Spleen (tissue), 11 donors: ENCODE data around the gene INPP4A. TPM values are rescaled to one million over a fixed set of nuclear protein-coding genes. Genes with fewer than 3 reads are reported as not detected.

Experiments used
- DNase-seq: peaks from one replicate; pipeline ENCODE4 v3.0.0-alpha.2; 2020
- H3K27ac ChIP-seq, 8 donors: fragments of 200-600 bp; sonication (generic) in 7 of 8; 1 replicate in 4 of 8; 2 replicates in 4 of 8; pipeline versions ENCODE4 v1.5.0 to v1.8.0; 2016 to 2021; ENCODE audit warnings: inconsistent platforms in 4 of 8, mild to moderate bottlenecking in 4 of 8, moderate library complexity in 1 of 8
- H3K27me3 ChIP-seq, 7 donors: fragments of 200-600 bp; sonication (generic) in 6 of 7; replicated peaks in 1 of 7; 1 replicate in 4 of 7; 2 replicates in 3 of 7; pipeline versions ENCODE4 v1.5.0 to v1.8.0; 2016 to 2021; ENCODE audit warnings: inconsistent platforms in 3 of 7, mild to moderate bottlenecking in 1 of 7
- H3K36me3 ChIP-seq, 6 donors: fragments of 200-600 bp; sonication (generic) in 5 of 6; 1 replicate in 4 of 6; 2 replicates in 2 of 6; pipeline versions ENCODE4 v1.5.0 to v1.8.0; 2016 to 2021; ENCODE audit warnings: inconsistent platforms in 2 of 6
- H3K4me1 ChIP-seq, 6 donors: fragments of 200-600 bp; sonication (generic) in 5 of 6; 1 replicate in 3 of 6; 2 replicates in 3 of 6; pipeline versions ENCODE4 v1.5.0 to v1.8.0; 2016 to 2021; ENCODE audit warnings: inconsistent platforms in 3 of 6
- H3K4me3 ChIP-seq, 8 donors: fragments of 200-600 bp; sonication (generic) in 7 of 8; 1 replicate in 4 of 8; 2 replicates in 4 of 8; pipeline versions ENCODE4 v1.5.0 to v1.8.0; 2016 to 2021; ENCODE audit warnings: inconsistent platforms in 4 of 8, mild to moderate bottlenecking in 4 of 8, moderate library complexity in 2 of 8
- H3K9me3 ChIP-seq, 8 donors: fragments of 200-600 bp; sonication (generic) in 7 of 8; 1 replicate in 4 of 8; 2 replicates in 4 of 8; pipeline versions ENCODE4 v1.5.0 to v1.8.0; 2016 to 2021; ENCODE audit warnings: inconsistent platforms in 4 of 8
- CTCF ChIP-seq, 11 experiments: fragments of 200-600 bp in 7 of 11; fragments of 450-650 bp in 4 of 11; sonication (generic) in 4 of 11; IDR thresholded peaks in 8 of 11; conservative IDR thresholded peaks in 3 of 11; 1 replicate in 7 of 11; 2 replicates in 4 of 11; pipeline versions ENCODE4 v1.4.0 to v1.8.0; 2016 to 2021; ENCODE audit warnings: antibody characterized with exemption in 11 of 11, inconsistent platforms in 4 of 11, mild to moderate bottlenecking in 1 of 11
- POLR2A ChIP-seq, 3 donors: fragments of 450-650 bp; IDR thresholded peaks; one replicate each; pipeline ENCODE4 v1.5.1; 2017; ENCODE audit warnings: antibody characterized with exemption in 3 of 3, mild to moderate bottlenecking in 1 of 3
- POLR2AphosphoS5 ChIP-seq, 3 donors: sonication (generic); formaldehyde crosslinking; IDR thresholded peaks; one replicate each; pipeline ENCODE4 v1.5.1; 2017; ENCODE audit warnings: antibody characterized with exemption in 3 of 3
- WGBS, 5 donors: extraction: QIAGEN DNeasy Blood & Tissue Kit in 3 of 5; methylation state at CpG; one replicate each; pipeline versions ENCODE4 v1.1.5 to v1.1.7; 2013 to 2018; 5-methylcytosine and 5-hydroxymethylcytosine counted together
- intact Hi-C: fragments of 100-400 bp; cut with DNase I; formaldehyde crosslinking; loops from one replicate; pipeline ENCODE4 v1.15.0; 2023; ENCODE audit warnings: low total_unique reads
- polyA plus RNA-seq, 3 donors: library from polyadenylated mRNA; stranded (reverse); fragments of 200-250 nt; gene quantifications; one replicate each; pipeline ENCODE4 v1.2.1, GENCODE V29; 2013
- total RNA-seq, 7 donors: library from RNA; depleted of rRNA in 3 of 7; stranded (reverse); fragments of >200 nt in 3 of 7; fragmentation: NEBNext Ultra II Directional in 4 of 7; extraction: Animal tissue kit (Norgen Biotek cat#: 25700) in 4 of 7; gene quantifications; one replicate each; pipeline versions ENCODE4 v1.1.0 to v1.2.1, GENCODE V29; 2016 to 2021
- donor health status: healthy with polysubstance abuse.
- donor health status: DM: no; HTN: no; CAD: no; lungs with moderate emphysema.
- donor health status: DM: no; HTN: no; CAD: no.
- donor health status: Bipolar disorder and iron deficiency.
- donor health status: healthy.
- donor health status: DM: no; HTN: no; CAD: no.
- donor health status: DM: yes; HTN: yes; CAD: no.

Gene INPP4A
- total and polyA plus RNA-seq, 10 donors = 6.4 to 102 (median 69.2) TPM

DNA sequence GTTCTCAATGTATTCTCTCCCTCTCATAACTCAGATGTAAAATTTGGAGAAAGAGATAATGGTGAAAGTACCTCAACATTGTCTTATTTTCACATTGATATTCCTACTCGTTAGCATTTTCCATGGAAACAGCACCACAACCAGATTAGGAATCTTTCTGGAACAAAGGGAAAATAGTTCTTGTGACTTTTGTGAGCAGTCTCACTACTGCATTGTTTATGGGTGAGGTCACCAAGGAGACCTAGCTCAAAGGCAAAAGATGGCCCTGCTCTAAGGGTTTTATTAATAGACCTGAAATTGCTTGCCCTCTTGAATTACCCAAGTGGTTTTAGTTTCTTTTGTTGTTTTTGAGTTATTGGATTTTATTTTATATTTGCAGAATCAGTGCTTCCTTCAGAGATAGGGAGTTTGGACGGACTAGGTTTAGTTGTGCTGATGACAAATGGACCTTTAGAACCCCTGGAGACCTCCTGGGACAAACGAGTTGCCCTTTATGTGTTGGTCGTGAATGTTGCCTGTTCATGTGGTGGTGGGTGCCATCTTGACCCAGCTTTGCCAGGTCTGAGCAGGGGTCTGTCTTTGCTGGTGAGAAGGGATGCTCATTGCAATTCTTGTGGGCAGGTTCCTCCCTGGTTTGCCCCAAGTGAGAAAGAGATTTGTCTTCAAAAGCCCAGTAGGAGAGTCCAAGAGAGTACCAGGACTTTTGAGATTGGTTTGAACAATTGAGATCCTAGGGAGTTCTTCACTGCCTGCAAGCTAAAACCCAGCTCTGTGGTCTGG, 58.1 kb downstream of the INPP4A start:
- H3K36me3 ChIP-seq = peaks cover 0 to 34% (median 0%) of the 10 kb centered on the region in 6 donors
- DNase-seq = no peak
- peaks cover 29 to 83% (median 52%) of the 10 kb centered on the region in 6 donors for H3K4me1 ChIP-seq
- peak overlapping the region in 4 of 8 donors; percentile 88 to 95 (median 90) for H3K27ac ChIP-seq
- H3K9me3 ChIP-seq = peaks cover 0 to 3% (median 0%) of the 10 kb centered on the region in 8 donors
- H3K27me3 ChIP-seq = no peaks in the 10 kb centered on the region
- intact Hi-C loops = no loop called here
- no peak overlapping the region for H3K4me3 ChIP-seq
- 91 to 94% (median 94%) methylated on average over 4 of the region's 4 CpGs for WGBS, 5 donors
- TF ChIP-seq CTCF (IDR thresholded peaks at IDR 0.05 in 8 of 11, conservative IDR thresholded peaks at IDR 0.05 in 3 of 11) (no peak), POLR2A (IDR thresholded peaks at IDR 0.05) (no peak), POLR2AphosphoS5 (IDR thresholded peaks at IDR 0.05) (no peak)

DNA sequence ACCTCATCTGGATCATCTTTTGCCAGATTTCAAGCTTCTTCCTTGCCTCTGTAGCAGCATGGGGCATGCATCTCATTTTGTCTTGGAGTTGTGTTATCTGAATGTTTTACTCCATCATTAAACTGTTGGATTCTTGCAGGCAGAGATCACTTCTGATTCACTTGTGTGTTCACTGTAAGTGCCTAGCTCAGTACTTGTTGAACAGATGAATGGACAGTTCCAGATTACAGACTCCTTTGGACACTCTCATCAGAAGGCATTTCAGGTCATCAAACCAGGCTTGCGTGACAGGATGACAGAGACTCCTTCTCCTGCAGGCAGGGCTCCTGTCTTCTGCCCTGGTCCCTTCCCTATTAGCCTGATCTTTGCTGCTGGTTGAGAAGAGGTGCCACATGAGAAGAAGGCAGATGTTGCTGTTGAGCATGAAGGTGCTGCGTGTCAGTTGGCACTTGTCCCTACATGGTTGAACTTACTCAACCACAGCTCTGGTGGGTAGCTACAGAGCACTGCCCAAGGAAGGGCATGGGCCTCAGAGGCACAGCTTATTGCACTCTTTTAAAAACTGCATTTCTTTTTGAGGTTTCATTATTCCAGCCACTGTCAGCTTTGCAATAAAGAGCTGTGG, 58.9 kb downstream of the INPP4A start:
- no peaks in the 10 kb centered on the region for H3K9me3 ChIP-seq
- intact Hi-C loops = no loop called here
- H3K36me3 ChIP-seq = peaks cover 0 to 26% (median 0%) of the 10 kb centered on the region in 6 donors
- H3K4me1 ChIP-seq = peaks cover 33 to 88% (median 60%) of the 10 kb centered on the region in 6 donors
- peak overlapping the region in 7 of 8 donors; percentile 51 to 95 (median 88) for H3K27ac ChIP-seq
- WGBS, 5 donors = 65 to 88% (median 86%) methylated on average over 2 of the region's 2 CpGs
- no peak overlapping the region for H3K4me3 ChIP-seq
- no peaks in the 10 kb centered on the region for H3K27me3 ChIP-seq
- TF ChIP-seq CTCF (IDR thresholded peaks at IDR 0.05 in 8 of 11, conservative IDR thresholded peaks at IDR 0.05 in 3 of 11) = no peak
- TF ChIP-seq POLR2AphosphoS5 (IDR thresholded peaks at IDR 0.05) = no peak
- no peak for TF ChIP-seq POLR2A (IDR thresholded peaks at IDR 0.05)
- DNase-seq = no peak

GRCh38 chr2:98504381-98505109, 59.9 kb downstream of the INPP4A start:
- TF ChIP-seq POLR2A (IDR thresholded peaks at IDR 0.05) = no peak
- no peak for TF ChIP-seq CTCF (IDR thresholded peaks at IDR 0.05 in 8 of 11, conservative IDR thresholded peaks at IDR 0.05 in 3 of 11)
- TF ChIP-seq POLR2AphosphoS5 (IDR thresholded peaks at IDR 0.05) = no peak
- no peaks in the 10 kb centered on the region for H3K9me3 ChIP-seq
- 46 to 65% (median 51%) methylated on average over 8 of the region's 8 CpGs for WGBS, 5 donors
- no peaks in the 10 kb centered on the region for H3K27me3 ChIP-seq
- H3K36me3 ChIP-seq = peaks cover 0 to 20% (median 0%) of the 10 kb centered on the region in 6 donors
- H3K4me3 ChIP-seq = peak overlapping the region in 1 of 8 donors; percentile 35
- peaks cover 33 to 91% (median 69%) of the 10 kb centered on the region in 6 donors for H3K4me1 ChIP-seq
- intact Hi-C loops = no loop called here
- no peak for DNase-seq
- H3K27ac ChIP-seq = peak overlapping the region; percentile 45 to 95 (median 86)
